Heart right ventricle (tissue), 16 donors: Measurements from ENCODE around the gene TGFB1I1. TPM values are rescaled to one million over a fixed set of nuclear protein-coding genes. Genes with fewer than 3 reads are reported as not detected.

ENCODE experiments used
- ATAC-seq, 8 donors: fragments of 200-7000 bp; cut with Tn5 transposase; one replicate each; pipeline ENCODE4 v1.9.1; 2020; ENCODE audit warnings: mild to moderate bottlenecking in 8 of 8, moderate library complexity in 8 of 8, moderate number of reproducible peaks in 1 of 8
- DNase-seq, 2 donors: peaks; one replicate each; pipeline ENCODE4 v3.0.0-alpha.2; 2020
- H3K27ac ChIP-seq, 10 donors: fragments of 200-600 bp; sonication (generic) in 2 of 10; one replicate each; pipeline versions ENCODE4 v1.5.0 to v1.8.0; 2020 to 2022; ENCODE audit warnings: mild to moderate bottlenecking in 3 of 10
- H3K27me3 ChIP-seq, 7 donors: fragments of 200-600 bp; one replicate each; pipeline ENCODE4 v1.8.0; 2021 to 2022; ENCODE audit warnings: mild to moderate bottlenecking in 2 of 7
- H3K36me3 ChIP-seq, 9 donors: fragments of 200-600 bp; sonication (generic) in 1 of 9; one replicate each; pipeline versions ENCODE4 v1.5.0 to v1.8.0; 2020 to 2022; ENCODE audit warnings: mild to moderate bottlenecking in 2 of 9
- H3K4me1 ChIP-seq, 9 donors: fragments of 200-600 bp; sonication (generic) in 1 of 9; one replicate each; pipeline versions ENCODE4 v1.5.0 to v1.8.0; 2020 to 2022; ENCODE audit warnings: mild to moderate bottlenecking in 4 of 9
- H3K4me3 ChIP-seq, 10 donors: fragments of 200-600 bp; sonication (generic) in 2 of 10; one replicate each; pipeline versions ENCODE4 v1.5.0 to v1.8.0; 2020 to 2022; ENCODE audit warnings: mild to moderate bottlenecking in 7 of 10, moderate library complexity in 2 of 10
- H3K9me3 ChIP-seq, 11 donors: fragments of 200-600 bp in 10 of 11; sonication (generic) in 2 of 11; one replicate each; pipeline versions ENCODE4 v1.5.0 to v1.8.0; 2013 to 2022; ENCODE audit warnings: mild to moderate bottlenecking in 2 of 11, control low read depth in 1 of 11, moderate library complexity in 1 of 11
- CTCF ChIP-seq, 9 donors: fragments of 200-600 bp; sonication (generic) in 2 of 9; IDR thresholded peaks; one replicate each; pipeline versions ENCODE4 v1.5.0 to v1.8.0; 2021 to 2022; ENCODE audit warnings: antibody characterized with exemption in 9 of 9, mild to moderate bottlenecking in 5 of 9, moderate library complexity in 1 of 9
- WGBS, 2 donors: extraction: QIAGEN DNeasy Blood & Tissue Kit; methylation state at CpG; one replicate each; pipeline ENCODE4 v1.1.7; 2013; ENCODE audit warnings: inconsistent platforms in 1 of 2; 5-methylcytosine and 5-hydroxymethylcytosine counted together
- intact Hi-C, 10 donors: fragments of 100-400 bp; cut with DNase I; formaldehyde crosslinking; loops; one replicate each; pipeline versions ENCODE4 v1.11.1 to v1.14.2; 2022
- polyA plus RNA-seq, 2 donors: library from polyadenylated mRNA; stranded (reverse); fragments of 200-250 nt; gene quantifications; one replicate each; pipeline ENCODE4 v1.2.3, GENCODE V29; 2013
- total RNA-seq, 10 donors: library from RNA; stranded (reverse); fragmentation: NEBNext Ultra II Directional in 3 of 10; extraction: Animal tissue kit (Norgen Biotek cat#: 25700) in 3 of 10; gene quantifications; one replicate each; pipeline versions ENCODE4 v1.2.1 to v1.2.4, GENCODE V29; 2021 to 2023
- donor health status: Arrhythmogenic right ventricular cardiomyopathy.
- donor health status: ischemic (EF 13 %, LVEDD 7.1; RV severe dilation, severe dysfunction).
- donor health status: healthy with polysubstance abuse.
- donor health status: DM: no; HTN: yes; CAD: no.
- donor health status: DM: no; HTN: no; CAD: no.
- donor health status: ischemic (EF 25% LVEDD 6.9; RV normal size, moderate dysfunction).
- donor health status: ischemic (EF 25% LVEDD 5.7; RV mildly dilated, moderate dysfunction).
- donor health status: healthy.
- donor health status: DM: yes; HTN: yes; CAD: no.
- donor health status: Ischemic cardiomyopathy.
- donor health status: ischemic (EF 35%, LVEDD 5.7; RV mildly dilated, moderate dysfunction).
- donor health status: nonischemic (EF 11% LVEDD 7.7; RV severe dilation, severe dysfunction).
- donor health status: DM: yes; HTN: yes; CAD: no.
- donor health status: PGD.
- donor health status: ischemic (EF 29% LVEDD 5.4; RV normal size, mild dysfunction).
- donor health status: nonischemic (EF 23%, LVEDD 6.1; RV moderate dilation, normal function).

The TGFB1I1 gene
- total and polyA plus RNA-seq, 12 donors = 11.3 to 43.0 (median 18.1) TPM

DNA sequence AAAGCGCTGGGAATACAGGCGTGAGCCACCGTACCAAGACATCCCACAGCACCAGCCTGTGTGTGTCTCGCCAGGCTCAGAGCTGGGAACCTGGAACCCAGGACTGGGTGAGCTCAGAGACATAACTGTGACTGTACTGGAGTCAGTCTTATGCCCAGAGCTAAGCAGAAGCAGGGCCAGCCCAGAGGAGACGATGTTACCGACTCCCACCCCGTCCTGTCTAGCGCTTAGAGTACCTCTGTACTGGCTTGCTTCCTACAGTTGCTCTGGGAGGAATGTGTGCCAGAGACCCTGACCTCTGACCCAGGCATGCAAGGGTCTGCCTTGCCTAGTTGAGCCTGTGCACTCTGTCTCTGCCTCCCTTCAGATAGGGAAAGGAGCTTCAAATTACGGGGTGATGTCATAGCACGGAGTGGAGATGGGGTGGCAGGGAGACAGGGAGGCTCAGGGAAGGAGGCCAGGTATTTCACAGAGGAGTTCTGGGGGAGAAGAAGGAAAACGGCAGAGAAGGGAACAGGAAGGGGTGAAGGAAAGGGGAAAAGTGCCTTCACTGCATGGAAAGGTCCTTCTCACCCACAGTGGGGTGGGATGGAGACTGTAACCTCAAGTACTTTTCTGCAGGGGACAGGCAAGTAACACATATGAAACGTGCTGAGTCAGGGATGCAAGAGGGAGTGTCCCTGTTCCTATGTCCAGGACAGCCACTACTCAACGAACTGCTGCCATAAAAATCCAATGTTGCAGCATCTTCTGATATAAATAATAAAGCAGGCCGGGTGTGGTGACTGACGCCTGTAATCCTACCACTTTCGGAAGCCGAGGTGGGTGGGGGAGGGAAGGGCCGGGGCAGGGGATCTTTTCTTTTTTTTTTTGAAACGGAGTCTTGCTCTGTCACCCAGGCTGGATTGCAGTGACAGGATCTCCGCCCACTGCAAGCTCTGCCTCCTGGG is 18.4 kb upstream of the TGFB1I1 start:
- H3K4me3 ChIP-seq = peak overlapping the region in 1 of 10 donors; percentile 7
- peaks cover 0 to 5% (median 0%) of the 10 kb centered on the region in 9 donors for H3K36me3 ChIP-seq
- peaks cover 15 to 73% (median 62%) of the 10 kb centered on the region in 9 donors for H3K4me1 ChIP-seq
- DNase-seq (no peak), ATAC-seq (peak in 3 of 8 donors; percentile 3 to 7 (median 5))
- no peaks in the 10 kb centered on the region for H3K9me3 ChIP-seq
- 44 to 45% methylated on average over 20 of the region's 20 CpGs for WGBS, 2 donors
- no peak for TF ChIP-seq CTCF (IDR thresholded peaks at IDR 0.05)
- H3K27ac ChIP-seq = peak overlapping the region in 9 of 10 donors; percentile 18 to 77 (median 39)
- no peaks in the 10 kb centered on the region for H3K27me3 ChIP-seq
- intact Hi-C loops = loop anchor here in 5 of 10 donors (5.0 to 10.0 kb wide), 4 partner anchors 269 to 414 kb away; partner anchors contain the start of genes FUS (in 3 of the 5) and KAT8 (in 1 of the 5)

DNA sequence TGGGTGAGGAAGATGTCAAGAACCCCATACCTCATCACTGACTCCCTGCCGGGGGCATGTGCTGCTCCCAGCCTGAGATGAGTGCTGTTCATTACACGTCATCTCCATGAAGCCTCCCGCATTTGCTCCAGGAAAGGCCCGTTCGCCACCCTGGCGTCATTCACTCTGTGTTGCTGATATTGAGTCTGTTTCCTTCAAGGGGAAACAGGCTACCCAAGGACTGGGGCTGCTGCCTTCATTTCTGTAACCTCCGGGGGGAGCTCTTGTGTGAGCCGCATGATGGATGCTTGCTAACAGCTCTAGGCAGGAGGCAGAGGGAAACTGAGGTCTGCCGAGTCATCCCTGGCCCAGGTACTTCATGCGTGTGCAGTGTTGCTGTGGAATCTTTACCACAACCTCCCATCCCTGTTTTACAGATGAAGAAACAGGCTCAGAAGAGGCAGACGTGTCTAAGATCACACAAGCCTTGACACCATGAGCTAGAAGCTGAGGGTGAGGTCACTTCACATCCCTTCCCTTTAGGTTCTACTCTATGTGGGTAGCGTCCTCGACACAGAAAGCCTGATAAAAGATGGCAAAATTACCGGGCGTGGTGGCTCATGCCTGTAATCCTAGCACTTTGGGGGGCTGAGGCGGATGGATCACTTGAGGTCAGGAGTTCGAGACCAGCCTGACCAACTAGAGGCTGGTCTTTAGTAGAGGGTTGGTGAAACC is 16.2 kb upstream of the TGFB1I1 start:
- peaks cover 15 to 81% (median 69%) of the 10 kb centered on the region in 9 donors for H3K4me1 ChIP-seq
- peak overlapping the region in 2 of 10 donors; percentile 7 to 41 for H3K27ac ChIP-seq
- intact Hi-C loops = loop anchor here in 5 of 10 donors (5.0 to 10.0 kb wide), 6 partner anchors 271 to 498 kb away; partner anchors contain the start of genes FUS (in 3 of the 5), KAT8 (in 1 of the 5), SETD1A (in 1 of the 5) and ZNF267 (in 1 of the 5)
- peaks cover 0 to 5% (median 0%) of the 10 kb centered on the region in 9 donors for H3K36me3 ChIP-seq
- no peaks in the 10 kb centered on the region for H3K9me3 ChIP-seq
- H3K4me3 ChIP-seq = no peak overlapping the region
- TF ChIP-seq CTCF (IDR thresholded peaks at IDR 0.05) = peak in 5 of 9 donors; percentile 23 to 45 (median 24)
- ATAC-seq (no peak), DNase-seq (no peak)
- no peaks in the 10 kb centered on the region for H3K27me3 ChIP-seq
- 65 to 69% methylated on average over 17 of the region's 17 CpGs for WGBS, 2 donors

GRCh38 chr16:31456988-31457360 is 15.0 kb upstream of the TGFB1I1 start:
- Histone ChIP-seq H3K4me1 (peaks cover 15 to 76% (median 69%) of the 10 kb centered on the region in 9 donors), H3K4me3 (peak overlapping the region in 6 of 10 donors; percentile 72 to 88 (median 78))
- intact Hi-C loops = loop anchor here in 5 of 10 donors (5.0 to 10.0 kb wide), 6 partner anchors 272 to 500 kb away; partner anchors contain the start of genes FUS (in 3 of the 5), KAT8 (in 1 of the 5), SETD1A (in 1 of the 5) and ZNF267 (in 1 of the 5)

More at GRCh38 chr16:31456988-31457360, 15.0 kb upstream of the TGFB1I1 start:
- peaks cover 0 to 10% (median 1%) of the 10 kb centered on the region in 9 donors for H3K36me3 ChIP-seq
- DNase-seq = no peak
- no peak for TF ChIP-seq CTCF (IDR thresholded peaks at IDR 0.05)
- ATAC-seq = no peak
- H3K27me3 ChIP-seq = no peaks in the 10 kb centered on the region
- WGBS, 2 donors = 69 to 77% methylated on average over 8 of the region's 8 CpGs
- H3K9me3 ChIP-seq = no peaks in the 10 kb centered on the region
- peak overlapping the region in 3 of 10 donors; percentile 12 to 98 (median 95) for H3K27ac ChIP-seq
